MM.1S (cell line): ENCODE data around the gene CDV3.

Source experiments
- CTCF ChIP-seq: fragments of 300-600 bp; sonication (generic); IDR thresholded peaks from 2 replicates; pipeline ENCODE4 v1.5.1; 2016; ENCODE audit warnings: antibody characterized with exemption, low read length, mixed read lengths
- EZH2 ChIP-seq: fragments of 300-600 bp; sonication (generic); optimal IDR thresholded peaks from 2 replicates; pipeline ENCODE3; 2017; ENCODE audit warnings: low read depth, mild to moderate bottlenecking, antibody characterized with exemption, low read length, mixed read lengths

- TF ChIP-seq CTCF (no peak), EZH2 (no peak)
Observed at GRCh38 chr3:133563816-133564215, 9.7 kb upstream of the CDV3 start.
